Mesendoderm (in vitro differentiated cells): ENCODE data around the gene TCTN1.

Source experiments
- DNase-seq: peaks from one replicate; pipeline ENCODE4 v3.0.0; 2013
- H2AK5ac ChIP-seq: 2 replicates; pipeline ENCODE4 v1.6.1; 2013; ENCODE audit warnings: low read length, inconsistent platforms
- H2BK120ac ChIP-seq: 2 replicates; pipeline ENCODE4 v1.6.1; 2013; ENCODE audit warnings: low read depth, mild to moderate bottlenecking, low read length, moderate library complexity, mixed read lengths
- H2BK15ac ChIP-seq: replicated peaks from 2 replicates; pipeline ENCODE4 v1.6.1; 2013; ENCODE audit warnings: low read depth, mild to moderate bottlenecking, moderate library complexity
- H2BK5ac ChIP-seq: 2 replicates; pipeline ENCODE4 v1.6.1; 2013; ENCODE audit warnings: low read length, inconsistent platforms
- H3K18ac ChIP-seq: 2 replicates; pipeline ENCODE4 v1.6.1; 2013; ENCODE audit warnings: mild to moderate bottlenecking, low read length, mixed read lengths
- H3K23ac ChIP-seq: one replicate; pipeline ENCODE4 v1.6.1; 2013; ENCODE audit warnings: low read length
- H3K27ac ChIP-seq: 2 replicates; pipeline ENCODE4 v1.5.1; 2013; ENCODE audit warnings: low read depth, mild to moderate bottlenecking, inconsistent platforms, low read length, moderate library complexity
- H3K27me3 ChIP-seq: 2 replicates; pipeline ENCODE4 v1.6.1; 2013; ENCODE audit warnings: low read length, control low read depth, mild to moderate bottlenecking, inconsistent platforms; ENCODE audit not compliant: insufficient read depth, poor library complexity
- H3K36me3 ChIP-seq: 2 replicates; pipeline ENCODE4 v1.6.1; 2013; ENCODE audit warnings: low read length, inconsistent platforms; ENCODE audit not compliant: control insufficient read depth, insufficient read depth
- H3K4ac ChIP-seq: one replicate; pipeline ENCODE4 v1.6.1; 2013; ENCODE audit warnings: low read depth, mild to moderate bottlenecking, low read length, moderate library complexity
- H3K4me1 ChIP-seq: 2 replicates; pipeline ENCODE4 v1.6.1; 2013; ENCODE audit warnings: low read depth, low read length, inconsistent platforms; ENCODE audit not compliant: control insufficient read depth
- H3K4me2 ChIP-seq: 2 replicates; pipeline ENCODE4 v1.6.1; 2013; ENCODE audit warnings: low read length
- H3K4me3 ChIP-seq: 2 replicates; pipeline ENCODE4 v1.5.1; 2013; ENCODE audit warnings: mild to moderate bottlenecking, low read length
- H3K56ac ChIP-seq: one replicate; pipeline ENCODE4 v1.6.1; 2013; ENCODE audit warnings: low read length
- H3K79me1 ChIP-seq: 2 replicates; pipeline ENCODE4 v1.6.1; 2013; ENCODE audit warnings: low read length, inconsistent platforms
- H3K79me2 ChIP-seq: 2 replicates; pipeline ENCODE4 v1.6.1; 2013; ENCODE audit warnings: mild to moderate bottlenecking, low read length; ENCODE audit not compliant: control insufficient read depth, insufficient read depth
- H3K9ac ChIP-seq: 2 replicates; pipeline ENCODE4 v1.6.1; 2013; ENCODE audit warnings: low read length, inconsistent platforms
- H4K5ac ChIP-seq: one replicate; pipeline ENCODE4 v1.6.1; 2013; ENCODE audit warnings: low read length
- H4K8ac ChIP-seq: one replicate; pipeline ENCODE4 v1.6.1; 2013; ENCODE audit warnings: low read depth, mild to moderate bottlenecking, control low read depth, low read length, moderate library complexity
- WGBS: extraction: QIAGEN DNeasy Blood & Tissue Kit; methylation state at CpG from one replicate; pipeline ENCODE4 v1.1.7; 2013; ENCODE audit warnings: low lambda C conversion rate, missing lambda C conversion rate; ENCODE audit not compliant: insufficient coverage; ENCODE audit errors: extremely low coverage; 5-methylcytosine and 5-hydroxymethylcytosine counted together

Gene TCTN1

GRCh38 chr12:110661337-110661972 lies 47.5 kb downstream of the TCTN1 start:
- Histone ChIP-seq H3K4ac (no peak overlapping the region), H3K4me3 (no peak overlapping the region), H3K79me2 (no peaks in the 10 kb centered on the region), H3K4me1 (no peaks in the 10 kb centered on the region), H3K27me3 (no peaks in the 10 kb centered on the region), H4K5ac (no peak overlapping the region), H2AK5ac (no peak overlapping the region), H2BK5ac (no peak overlapping the region), H3K23ac (no peak overlapping the region), H3K79me1 (no peaks in the 10 kb centered on the region), H2BK15ac (no peak overlapping the region), H3K9ac (no peak overlapping the region), H4K8ac (no peak overlapping the region), H3K27ac (no peak overlapping the region), H3K4me2 (no peak overlapping the region), H3K36me3 (no peaks in the 10 kb centered on the region), H3K18ac (no peak overlapping the region), H2BK120ac (no peak overlapping the region), H3K56ac (no peak overlapping the region)
- DNase-seq = no peak
- WGBS = no CpG with 5 or more reads among the region's 23 CpGs

DNA sequence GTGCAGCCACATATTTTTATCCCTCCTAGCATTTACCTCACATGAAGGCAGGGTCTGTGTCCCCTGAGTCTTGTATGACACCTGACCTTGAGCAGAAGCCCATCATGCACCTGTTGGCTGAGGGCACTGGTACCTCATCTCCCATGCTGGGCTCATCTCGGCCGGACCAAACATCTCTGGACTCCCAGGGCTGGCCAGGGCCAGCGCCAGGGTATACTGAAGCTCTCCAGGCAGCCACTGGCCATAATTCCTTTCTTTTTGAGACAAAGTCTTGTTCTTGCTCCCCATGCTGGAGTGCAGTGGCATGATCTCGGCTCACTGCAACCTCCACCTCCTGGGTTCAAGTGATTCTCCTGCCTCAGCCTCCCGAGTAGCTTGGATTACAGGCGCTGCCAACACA lies 53.0 kb downstream of the TCTN1 start:
- Histone ChIP-seq H2AK5ac (no peak overlapping the region), H2BK120ac (no peak overlapping the region), H3K79me1 (no peaks in the 10 kb centered on the region), H4K5ac (no peak overlapping the region), H3K4me2 (no peak overlapping the region), H2BK15ac (no peak overlapping the region), H3K27me3 (no peaks in the 10 kb centered on the region), H3K27ac (no peak overlapping the region), H3K4me1 (no peaks in the 10 kb centered on the region), H2BK5ac (no peak overlapping the region), H3K4me3 (no peak overlapping the region), H3K36me3 (no peaks in the 10 kb centered on the region), H3K56ac (no peak overlapping the region), H4K8ac (no peak overlapping the region), H3K23ac (no peak overlapping the region), H3K4ac (no peak overlapping the region), H3K79me2 (no peaks in the 10 kb centered on the region), H3K9ac (no peak overlapping the region), H3K18ac (no peak overlapping the region)
- no CpG with 5 or more reads among the region's 6 CpGs for WGBS
- DNase-seq = no peak

DNA sequence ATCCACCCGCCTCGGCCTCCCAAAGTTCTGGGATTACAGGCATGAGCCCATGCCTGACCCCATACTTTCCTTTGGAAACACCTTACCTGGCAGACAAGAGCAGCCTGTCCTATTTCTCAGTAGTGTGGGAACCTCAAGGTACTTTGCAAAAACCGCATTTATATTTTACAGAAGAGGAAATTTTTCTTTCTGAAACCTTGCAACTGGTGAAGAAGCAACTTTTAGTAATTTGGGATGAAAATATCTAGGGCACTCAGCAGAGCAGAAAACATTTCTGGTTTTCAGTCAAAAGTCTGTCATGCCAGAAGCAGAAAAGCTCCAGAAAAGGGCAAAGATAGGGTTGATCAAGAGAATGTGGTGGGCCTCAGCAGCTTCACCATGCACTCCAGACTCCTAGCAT lies 53.7 kb downstream of the TCTN1 start:
- Histone ChIP-seq H3K23ac (no peak overlapping the region), H3K27me3 (no peaks in the 10 kb centered on the region), H3K9ac (no peak overlapping the region), H3K4me3 (no peak overlapping the region), H3K4ac (no peak overlapping the region), H3K56ac (no peak overlapping the region), H3K27ac (no peak overlapping the region), H2BK5ac (no peak overlapping the region), H3K79me1 (no peaks in the 10 kb centered on the region), H3K4me1 (no peaks in the 10 kb centered on the region), H3K79me2 (no peaks in the 10 kb centered on the region), H4K5ac (no peak overlapping the region), H3K36me3 (no peaks in the 10 kb centered on the region), H3K18ac (no peak overlapping the region), H2BK15ac (no peak overlapping the region), H2BK120ac (no peak overlapping the region), H4K8ac (no peak overlapping the region), H3K4me2 (no peak overlapping the region), H2AK5ac (no peak overlapping the region)
- WGBS = no CpG with 5 or more reads among the region's 3 CpGs
- no peak for DNase-seq

DNA sequence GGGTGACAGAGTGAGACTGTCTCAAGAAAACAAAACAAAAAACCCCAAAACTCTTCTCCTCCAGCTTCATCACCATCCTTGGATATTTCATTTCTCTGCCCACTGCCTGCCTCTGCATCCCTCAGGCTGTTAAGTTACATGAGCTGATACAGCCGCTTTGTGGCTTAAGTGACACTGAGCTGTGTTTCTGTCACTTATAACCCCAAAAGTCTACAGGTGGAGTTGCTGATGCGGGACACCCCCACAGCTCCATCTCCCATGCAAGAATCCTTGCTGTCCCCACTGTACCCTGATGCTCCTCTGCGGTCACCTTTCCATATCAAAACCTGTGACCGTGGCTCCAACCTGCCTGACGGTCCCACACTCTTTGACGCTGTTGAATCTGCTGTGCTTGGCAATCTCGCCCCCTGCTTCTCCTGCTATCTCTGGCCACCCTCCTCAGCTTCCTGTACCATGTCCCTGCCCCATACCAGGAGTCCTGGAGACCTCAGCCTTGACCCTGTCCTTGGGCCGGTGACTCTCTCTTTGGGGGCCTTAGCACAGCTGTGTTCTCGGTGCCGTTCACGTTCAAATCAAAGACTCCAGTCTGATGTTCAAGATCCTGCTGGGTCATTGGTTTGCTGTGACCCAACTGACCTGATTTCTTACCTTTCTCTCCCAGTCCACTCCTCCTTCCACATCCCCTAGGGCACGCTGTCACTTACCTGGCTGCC lies 54.7 kb downstream of the TCTN1 start:
- no CpG with 5 or more reads among the region's 12 CpGs for WGBS
- Histone ChIP-seq H2BK120ac (no peak overlapping the region), H3K18ac (no peak overlapping the region), H4K8ac (no peak overlapping the region), H3K4me3 (no peak overlapping the region), H3K36me3 (no peaks in the 10 kb centered on the region), H3K27ac (no peak overlapping the region), H3K27me3 (no peaks in the 10 kb centered on the region), H4K5ac (no peak overlapping the region), H3K56ac (no peak overlapping the region), H3K79me2 (no peaks in the 10 kb centered on the region), H2AK5ac (no peak overlapping the region), H3K4me2 (no peak overlapping the region), H3K4ac (no peak overlapping the region), H2BK5ac (no peak overlapping the region), H3K4me1 (no peaks in the 10 kb centered on the region), H2BK15ac (no peak overlapping the region), H3K79me1 (no peaks in the 10 kb centered on the region), H3K23ac (no peak overlapping the region), H3K9ac (no peak overlapping the region)
- DNase-seq = no peak

DNA sequence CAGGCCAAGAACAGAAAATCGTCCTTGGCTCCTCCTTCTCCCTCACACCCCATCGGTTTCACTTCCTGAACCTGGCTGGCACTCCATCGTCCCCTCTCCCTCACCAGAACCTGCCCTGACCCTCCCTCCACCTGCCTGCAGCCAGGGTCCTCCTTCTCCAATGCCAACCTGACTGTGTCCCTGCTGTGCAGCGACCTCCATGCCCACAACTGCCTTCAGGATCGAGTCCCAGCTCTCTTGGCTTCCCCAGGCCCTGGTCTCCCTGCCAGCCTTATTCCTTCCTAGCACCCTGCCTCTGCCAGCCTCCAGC lies 55.2 kb downstream of the TCTN1 start:
- Histone ChIP-seq H4K8ac (no peak overlapping the region), H3K56ac (no peak overlapping the region), H3K23ac (no peak overlapping the region), H3K9ac (no peak overlapping the region), H4K5ac (no peak overlapping the region), H3K36me3 (no peaks in the 10 kb centered on the region), H2BK120ac (no peak overlapping the region), H3K79me1 (no peaks in the 10 kb centered on the region), H3K27me3 (no peaks in the 10 kb centered on the region), H2AK5ac (no peak overlapping the region), H3K4me2 (no peak overlapping the region), H2BK5ac (no peak overlapping the region), H3K4me1 (no peaks in the 10 kb centered on the region), H3K4ac (no peak overlapping the region), H3K79me2 (no peaks in the 10 kb centered on the region), H3K18ac (no peak overlapping the region), H3K27ac (no peak overlapping the region), H3K4me3 (no peak overlapping the region), H2BK15ac (no peak overlapping the region)
- no peak for DNase-seq
- no CpG with 5 or more reads among the region's 5 CpGs for WGBS
